Vagina (tissue), 2 donors: ENCODE measurements around the gene MICALL2. TPM values are rescaled to one million over a fixed set of nuclear protein-coding genes. Genes with fewer than 3 reads are reported as not detected.

Experiments used
- DNase-seq, 2 donors: peaks; one replicate each; pipeline ENCODE4 v3.0.0-alpha.2; 2017; ENCODE audit errors: extremely low spot score in 2 of 2
- H3K27ac ChIP-seq: fragments of 200-600 bp; sonication (generic); one replicate; pipeline ENCODE4 v1.5.1; 2019
- H3K27me3 ChIP-seq: fragments of 200-600 bp; sonication (generic); one replicate; pipeline ENCODE4 v1.5.1; 2019
- H3K36me3 ChIP-seq, 2 donors: fragments of 200-600 bp; sonication (generic); one replicate each; pipeline ENCODE4 v1.5.1; 2017 to 2019
- H3K4me1 ChIP-seq: fragments of 200-600 bp; sonication (generic); one replicate; pipeline ENCODE4 v1.5.1; 2019
- H3K4me3 ChIP-seq, 2 donors: fragments of 200-600 bp; sonication (generic); 1 replicate in 1 of 2; 2 replicates in 1 of 2; pipeline ENCODE4 v1.5.1; 2016 to 2019
- H3K9me3 ChIP-seq: fragments of 200-600 bp; sonication (generic); one replicate; pipeline ENCODE4 v1.5.1; 2019
- CTCF ChIP-seq, 3 experiments: fragments of 450-650 bp in 2 of 3; fragments of 200-600 bp in 1 of 3; sonication (generic) in 1 of 3; IDR thresholded peaks; one replicate each; pipeline ENCODE4 v1.5.1; 2017 to 2019; ENCODE audit warnings: antibody characterized with exemption in 3 of 3, mild to moderate bottlenecking in 2 of 3, moderate library complexity in 2 of 3
- POLR2A ChIP-seq, 2 donors: fragments of 450-650 bp; IDR thresholded peaks; one replicate each; pipeline ENCODE4 v1.6.1; 2017; ENCODE audit warnings: antibody characterized with exemption in 2 of 2, mild to moderate bottlenecking in 2 of 2, moderate library complexity in 2 of 2
- POLR2AphosphoS5 ChIP-seq, 2 donors: sonication (generic); formaldehyde crosslinking; IDR thresholded peaks; one replicate each; pipeline ENCODE4 v1.9.0; 2017; ENCODE audit warnings: antibody characterized with exemption in 2 of 2, mild to moderate bottlenecking in 2 of 2, low read depth in 1 of 2; ENCODE audit not compliant: insufficient read depth in 1 of 2
- intact Hi-C: fragments of 100-400 bp; cut with DNase I; formaldehyde crosslinking; loops from one replicate; pipeline ENCODE4 v1.15.1; 2023
- total RNA-seq: library from RNA; depleted of rRNA; stranded (reverse); fragments of >200 nt; gene quantifications from one replicate; pipeline ENCODE4 v1.2.3, GENCODE V29; 2016

Gene MICALL2
- total RNA-seq, 1 donor from 2014 or later = 15.7 TPM

- TF ChIP-seq CTCF (IDR thresholded peaks at IDR 0.05) (no peak), POLR2AphosphoS5 (IDR thresholded peaks at IDR 0.05; ENCODE audit: insufficient read depth in 1 of 2, low read depth in 1 of 2) (no peak), POLR2A (IDR thresholded peaks at IDR 0.05) (no peak)
- Histone ChIP-seq H3K27ac (no peak overlapping the region), H3K36me3 (no peaks in the 10 kb centered on the region), H3K9me3 (no peaks in the 10 kb centered on the region), H3K4me1 (no peaks in the 10 kb centered on the region), H3K4me3 (no peak overlapping the region), H3K27me3 (peaks cover 3% of the 10 kb centered on the region)
- intact Hi-C loops = no loop called here
- no peak for DNase-seq
Observed at GRCh38 chr7:1404460-1404809, 54.8 kb downstream of the MICALL2 start.

DNA sequence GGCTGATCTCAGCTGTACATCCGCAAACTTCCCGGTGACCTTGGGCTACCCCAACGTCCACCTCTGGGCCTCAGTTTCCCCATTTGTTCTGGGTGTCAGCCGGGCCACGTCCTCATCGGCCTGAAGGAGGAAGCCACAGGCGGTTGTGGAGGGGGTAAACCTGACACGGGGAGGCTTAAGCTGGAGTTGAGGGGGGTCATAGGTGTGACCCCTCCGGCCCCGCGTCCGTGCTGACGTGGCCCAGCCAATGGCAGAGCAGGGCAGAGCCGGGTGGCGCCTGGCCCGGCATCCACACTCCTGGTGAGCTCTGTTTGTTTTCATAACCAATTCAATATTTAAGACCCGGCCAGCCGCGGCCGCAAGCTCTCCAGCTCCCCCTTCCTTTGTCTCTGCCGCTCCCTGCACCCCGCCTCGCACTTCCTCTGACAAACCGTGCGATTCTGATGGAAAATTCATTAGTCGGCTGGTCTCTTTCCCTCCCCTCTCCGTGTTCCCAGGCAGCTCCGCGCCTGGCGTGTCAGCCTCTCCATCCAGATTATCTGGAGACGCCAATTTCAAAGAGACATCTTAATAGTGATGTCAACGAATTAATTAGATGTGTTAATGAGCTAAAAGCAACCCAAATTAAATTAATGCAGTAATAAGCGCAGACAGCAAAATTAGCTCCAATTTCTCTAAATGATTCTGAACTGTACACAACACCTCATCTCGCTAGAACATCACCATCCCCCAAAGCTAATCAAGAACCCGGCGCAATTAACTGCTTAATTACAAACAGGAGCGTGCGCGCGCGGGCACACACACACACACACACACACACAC is 55.4 kb downstream of the MICALL2 start:
- intact Hi-C loops = no loop called here
- no peak overlapping the region for H3K4me3 ChIP-seq
- TF ChIP-seq CTCF (IDR thresholded peaks at IDR 0.05) = no peak
- TF ChIP-seq POLR2AphosphoS5 (IDR thresholded peaks at IDR 0.05; ENCODE audit: insufficient read depth in 1 of 2, low read depth in 1 of 2) = no peak
- TF ChIP-seq POLR2A (IDR thresholded peaks at IDR 0.05) = no peak

GRCh38 chr7:1402791-1403637 is 56.3 kb downstream of the MICALL2 start:
- Histone ChIP-seq H3K27ac (no peak overlapping the region), H3K36me3 (no peaks in the 10 kb centered on the region), H3K4me3 (no peak overlapping the region), H3K27me3 (no peaks in the 10 kb centered on the region), H3K9me3 (no peaks in the 10 kb centered on the region), H3K4me1 (no peaks in the 10 kb centered on the region)
- intact Hi-C loops = no loop called here
- no peak for TF ChIP-seq POLR2A (IDR thresholded peaks at IDR 0.05)
- TF ChIP-seq CTCF (IDR thresholded peaks at IDR 0.05) = no peak
- no peak for TF ChIP-seq POLR2AphosphoS5 (IDR thresholded peaks at IDR 0.05; ENCODE audit: insufficient read depth in 1 of 2, low read depth in 1 of 2)
- DNase-seq = no peak

More for the DNA sequence above, 55.4 kb downstream of the MICALL2 start:
- Histone ChIP-seq H3K4me1 (no peaks in the 10 kb centered on the region), H3K36me3 (no peaks in the 10 kb centered on the region), H3K27me3 (peaks cover 3% of the 10 kb centered on the region), H3K27ac (no peak overlapping the region), H3K9me3 (no peaks in the 10 kb centered on the region)
- DNase-seq = no peak

- DNase-seq = no peak
- no peak overlapping the region for H3K27ac ChIP-seq
- intact Hi-C loops = no loop called here
- no peak overlapping the region for H3K4me3 ChIP-seq
- TF ChIP-seq CTCF (IDR thresholded peaks at IDR 0.05) (no peak), POLR2AphosphoS5 (IDR thresholded peaks at IDR 0.05; ENCODE audit: insufficient read depth in 1 of 2, low read depth in 1 of 2) (no peak), POLR2A (IDR thresholded peaks at IDR 0.05) (no peak)
- H3K4me1 ChIP-seq = no peaks in the 10 kb centered on the region
- H3K9me3 ChIP-seq = no peaks in the 10 kb centered on the region
- no peaks in the 10 kb centered on the region for H3K36me3 ChIP-seq
- H3K27me3 ChIP-seq = no peaks in the 10 kb centered on the region
Observed at GRCh38 chr7:1402110-1402790, 57.0 kb downstream of the MICALL2 start.
